IMR-90 (cell line): ENCODE results near the gene NINJ2. TPM values are rescaled to one million over a fixed set of nuclear protein-coding genes. Genes with fewer than 3 reads are reported as not detected.

Experiments used
- ATAC-seq: fragments of 200-7000 bp; cut with Tn5 transposase; 2 replicates; pipeline ENCODE4 v1.9.1; 2020; ENCODE audit warnings: low read depth, mild to moderate bottlenecking, moderate library complexity
- BruUV-seq: library from RNA; stranded (reverse); fragments of 400-500 nt; replicated peaks from 2 replicates; lab custom pipeline; 2021; lab: Mats Ljungman, UMichigan
- CTCF ChIA-PET: fragments of 300-600 bp; formaldehyde crosslinking; extraction: SDS; loops from one replicate; lab custom pipeline; 2021; ENCODE audit warnings: antibody characterized with exemption; lab: Yijun Ruan, JAX
- POLR2A ChIA-PET: fragments of 300-600 bp; sonication (Branson Sonifier 250); formaldehyde crosslinking; loops from one replicate; lab custom pipeline; 2022; ENCODE audit warnings: antibody characterized with exemption; ENCODE audit not compliant: unreplicated experiment; lab: Charles Lee
- DNase-seq: peaks from one replicate; pipeline ENCODE4 v3.0.0; 2013
- H2AFZ ChIP-seq: replicated peaks from 2 replicates; pipeline ENCODE3; 2013; ENCODE audit warnings: low read length, mild to moderate bottlenecking; ENCODE audit not compliant: poor library complexity
- H2AK5ac ChIP-seq: 2 replicates; pipeline ENCODE4 v1.6.1; 2013; ENCODE audit warnings: low read depth, low read length, inconsistent platforms
- H2AK9ac ChIP-seq: replicated peaks from 2 replicates; pipeline ENCODE3; 2013; ENCODE audit warnings: mild to moderate bottlenecking, low read depth, low read length, moderate library complexity; ENCODE audit not compliant: poor library complexity
- H2BK120ac ChIP-seq: 2 replicates; pipeline ENCODE4 v1.6.1; 2013; ENCODE audit warnings: low read depth, low read length, inconsistent platforms
- H2BK15ac ChIP-seq: 3 replicates; pipeline ENCODE4 v1.6.1; 2013; ENCODE audit warnings: low read depth, low read length, inconsistent platforms
- H2BK20ac ChIP-seq: 2 replicates; pipeline ENCODE4 v1.6.1; 2013; ENCODE audit warnings: low read depth, mild to moderate bottlenecking, inconsistent platforms, low read length, moderate library complexity
- H2BK5ac ChIP-seq: 2 replicates; pipeline ENCODE4 v1.6.1; 2013; ENCODE audit warnings: mild to moderate bottlenecking, low read depth, low read length, inconsistent platforms; ENCODE audit not compliant: poor library complexity, severe bottlenecking
- H3K14ac ChIP-seq: replicated peaks from 2 replicates; pipeline ENCODE4 v1.6.1; 2013; ENCODE audit warnings: low read depth, low read length, inconsistent platforms
- H3K18ac ChIP-seq: 2 replicates; pipeline ENCODE4 v1.6.1; 2013; ENCODE audit warnings: low read depth, low read length, control low read depth
- H3K23ac ChIP-seq: 2 replicates; pipeline ENCODE4 v1.6.1; 2013; ENCODE audit warnings: low read depth, low read length, inconsistent platforms
- H3K27ac ChIP-seq: 2 replicates; pipeline ENCODE4 v1.5.1; 2013; ENCODE audit warnings: mild to moderate bottlenecking, control low read depth, low read length; ENCODE audit not compliant: insufficient read depth
- H3K27me3 ChIP-seq: 2 replicates; pipeline ENCODE4 v1.6.1; 2013; ENCODE audit warnings: low read length; ENCODE audit not compliant: control insufficient read depth, insufficient read depth
- H3K36me3 ChIP-seq: 2 replicates; pipeline ENCODE4 v1.6.1; 2013; ENCODE audit warnings: low read length, mixed read lengths; ENCODE audit not compliant: control insufficient read depth, insufficient read depth
- H3K4ac ChIP-seq: 2 replicates; pipeline ENCODE4 v1.6.1; 2013; ENCODE audit warnings: low read depth, low read length, inconsistent platforms
- H3K4me1 ChIP-seq: 2 replicates; pipeline ENCODE4 v1.6.1; 2013; ENCODE audit warnings: low read length, mixed read lengths; ENCODE audit not compliant: control insufficient read depth, insufficient read depth
- H3K4me2 ChIP-seq: 2 replicates; pipeline ENCODE4 v1.6.1; 2013; ENCODE audit warnings: low read depth, mild to moderate bottlenecking, control low read depth, low read length, moderate library complexity
- H3K4me3 ChIP-seq: 2 replicates; pipeline ENCODE4 v1.5.1; 2013; ENCODE audit warnings: low read depth, mild to moderate bottlenecking, control low read depth, low read length, moderate library complexity; ENCODE audit not compliant: insufficient read depth
- H3K56ac ChIP-seq: 2 replicates; pipeline ENCODE4 v1.6.1; 2013; ENCODE audit warnings: low read length, inconsistent platforms; ENCODE audit not compliant: insufficient read depth; ENCODE audit errors: extremely low read depth
- H3K79me1 ChIP-seq, 2 experiments: 2 replicates each; pipeline ENCODE4 v1.6.1; 2013; ENCODE audit warnings: low read length in 2 of 2, inconsistent platforms in 1 of 2, low read depth in 1 of 2
- H3K9ac ChIP-seq: 2 replicates; pipeline ENCODE4 v1.6.1; 2013; ENCODE audit warnings: low read depth, low read length, control low read depth
- H3K9me1 ChIP-seq: 2 replicates; pipeline ENCODE4 v1.6.1; 2013; ENCODE audit warnings: low read length, inconsistent platforms; ENCODE audit not compliant: insufficient read depth
- H3K9me3 ChIP-seq: 2 replicates; pipeline ENCODE4 v1.6.1; 2013; ENCODE audit warnings: low read length; ENCODE audit not compliant: control insufficient read depth, insufficient read depth
- H4K20me1 ChIP-seq: 2 replicates; pipeline ENCODE4 v1.6.1; 2013; ENCODE audit warnings: low read length, inconsistent platforms; ENCODE audit not compliant: insufficient read depth
- H4K5ac ChIP-seq: 2 replicates; pipeline ENCODE4 v1.6.1; 2013; ENCODE audit warnings: mild to moderate bottlenecking, low read depth, low read length, control low read depth
- H4K8ac ChIP-seq, 2 experiments: 2 replicates each; pipeline ENCODE4 v1.6.1; 2013; ENCODE audit warnings: low read depth in 2 of 2, low read length in 2 of 2, control low read depth in 1 of 2, inconsistent platforms in 1 of 2
- H4K91ac ChIP-seq: 2 replicates; pipeline ENCODE4 v1.6.1; 2013; ENCODE audit warnings: low read depth, low read length, inconsistent platforms; ENCODE audit not compliant: insufficient read depth
- BHLHE40 ChIP-seq: fragments of 150-350 bp; IDR thresholded peaks from 2 replicates; pipeline ENCODE4 v1.6.1; 2016; ENCODE audit warnings: mild to moderate bottlenecking, low read depth, low read length
- CEBPB ChIP-seq: IDR thresholded peaks from 2 replicates; pipeline ENCODE4 v1.6.1; 2012; ENCODE audit warnings: low read depth, low read length, improper control_type of control experiment
- CHD1 ChIP-seq: IDR thresholded peaks from 2 replicates; pipeline ENCODE4 v1.6.1; 2012; ENCODE audit warnings: low read depth, low read length, improper control_type of control experiment
- FOS ChIP-seq: fragments of 150-350 bp; IDR thresholded peaks from 2 replicates; pipeline ENCODE4 v1.6.1; 2016; ENCODE audit warnings: low read depth, low read length
- MAFK ChIP-seq: IDR thresholded peaks from 2 replicates; pipeline ENCODE4 v1.6.1; 2012; ENCODE audit warnings: low read depth, low read length, improper control_type of control experiment
- MAZ ChIP-seq: IDR thresholded peaks from 2 replicates; pipeline ENCODE4 v1.6.1; 2012; ENCODE audit warnings: low read depth, mild to moderate bottlenecking, low read length, improper control_type of control experiment, moderate library complexity, borderline replicate concordance
- MXI1 ChIP-seq: IDR thresholded peaks from 2 replicates; pipeline ENCODE4 v1.6.1; 2012; ENCODE audit warnings: low read depth, mild to moderate bottlenecking, low read length, moderate library complexity, borderline replicate concordance
- NFE2L2 ChIP-seq: fragments of 150-350 bp; IDR thresholded peaks from 2 replicates; pipeline ENCODE4 v1.6.1; 2016; ENCODE audit warnings: low read depth, mild to moderate bottlenecking, low read length
- POLR2A ChIP-seq: IDR thresholded peaks from 2 replicates; pipeline ENCODE4 v1.6.1; 2012; ENCODE audit warnings: mild to moderate bottlenecking, low read depth, low read length
- RAD21 ChIP-seq: IDR thresholded peaks from 2 replicates; pipeline ENCODE4 v1.6.1; 2012; ENCODE audit warnings: low read length, improper control_type of control experiment
- RCOR1 ChIP-seq: IDR thresholded peaks from 2 replicates; pipeline ENCODE4 v1.6.1; 2012; ENCODE audit warnings: mild to moderate bottlenecking, low read length, improper control_type of control experiment; ENCODE audit not compliant: insufficient replicate concordance
- RFX5 ChIP-seq: IDR thresholded peaks from 2 replicates; pipeline ENCODE4 v1.8.0; 2012; ENCODE audit warnings: low read depth, mild to moderate bottlenecking, low read length, moderate library complexity
- SMC3 ChIP-seq: fragments of 150-350 bp; IDR thresholded peaks from 2 replicates; pipeline ENCODE4 v1.6.1; 2016; ENCODE audit warnings: low read depth, mild to moderate bottlenecking, antibody characterized with exemption, low read length, moderate library complexity
- USF2 ChIP-seq: fragments of 150-350 bp; IDR thresholded peaks from 2 replicates; pipeline ENCODE4 v1.6.1; 2017; ENCODE audit warnings: mild to moderate bottlenecking, antibody characterized with exemption, low read length, low read depth
- WGBS, 2 experiments: methylation state at CpG; one replicate each; pipeline versions ENCODE4 v1.1.5 to v1.1.7; 2013; ENCODE audit warnings: missing lambda C conversion rate in 2 of 2; ENCODE audit not compliant: insufficient read length in 1 of 2; ENCODE audit errors: extremely low coverage in 2 of 2; 5-methylcytosine and 5-hydroxymethylcytosine counted together
- dilution Hi-C: fragments of 300-500 bp; cut with HindIII; formaldehyde crosslinking; loops from one replicate; pipeline ENCODE4 v1.14.3; 2018; ENCODE audit warnings: low sequenced_read_pairs; ENCODE audit not compliant: unreplicated experiment
- in situ Hi-C: fragments of 300-500 bp; cut with MboI; formaldehyde crosslinking; loops from 3 replicates; pipeline ENCODE4 v1.14.3; 2019; ENCODE audit warnings: low sequenced_read_pairs, inconsistent platforms, mixed read lengths
- intact Hi-C: fragments of 100-400 bp; cut with micrococcal nuclease; formaldehyde crosslinking; loops from 2 replicates; pipeline ENCODE4 v1.10.0; 2022
- polyA plus RNA-seq, 3 experiments: library from polyadenylated mRNA; depleted of rRNA; stranded (reverse); fragments of >200 nt; gene quantifications; 2 replicates each; pipeline ENCODE4 v1.2.3, GENCODE V29; 2012; ENCODE audit warnings: low replicate concordance in 1 of 3
- total RNA-seq: library from RNA; depleted of rRNA; stranded (reverse); fragments of >200 nt; gene quantifications from 2 replicates; pipeline ENCODE4 v1.2.3, GENCODE V29; 2012
- TF ChIP-seq, protein P1 (sequence below): conservative IDR thresholded peaks from 2 replicates; pipeline ENCODE4 v1.5.1; 2012; ENCODE audit warnings: mild to moderate bottlenecking, low read depth, low read length, improper control_type of control experiment
- TF ChIP-seq, protein P2 (sequence below): fragments of 150-350 bp; IDR thresholded peaks from 2 replicates; pipeline ENCODE4 v1.6.1; 2016; ENCODE audit warnings: low read depth, mild to moderate bottlenecking, low read length, moderate library complexity, borderline replicate concordance

The NINJ2 gene
- total and polyA plus RNA-seq, 2 of the 4 experiments (the other 2 are of a cell fraction): not detected

GRCh38 chr12:627285-627684 is 36.0 kb downstream of the NINJ2 start:
- Histone ChIP-seq H3K18ac (no peak overlapping the region), H3K9ac (no peak overlapping the region), H3K23ac (no peak overlapping the region), H4K20me1 (peaks cover 2% of the 10 kb centered on the region; the same call in 1 of the 2 replicates), H3K79me1 (no peaks in the 10 kb centered on the region), H2AK9ac (no peak overlapping the region), H3K14ac (no peak overlapping the region), H3K4me1 (peaks cover 4% of the 10 kb centered on the region), H3K36me3 (no peaks in the 10 kb centered on the region), H3K27ac (no peak overlapping the region), H4K5ac (no peak overlapping the region), H2BK15ac (no peak overlapping the region), H3K4me3 (no peak overlapping the region), H2AFZ (no peak overlapping the region), H3K56ac (no peak overlapping the region), H3K27me3 (peaks cover 11% of the 10 kb centered on the region), H3K9me3 (no peaks in the 10 kb centered on the region), H3K4me2 (no peak overlapping the region), H2BK5ac (no peak overlapping the region), H2BK120ac (no peak overlapping the region), H4K91ac (no peak overlapping the region), H2AK5ac (no peak overlapping the region), H3K9me1 (peaks cover 2% of the 10 kb centered on the region; the same call in 1 of the 2 replicates), H3K4ac (no peak overlapping the region), H2BK20ac (no peak overlapping the region), H4K8ac (no peak overlapping the region)
- ATAC-seq: no peak
- BruUV-seq: no TSS peak
- no peak for DNase-seq
- dilution Hi-C loops (no loop called here), in situ Hi-C loops (no loop called here), intact Hi-C loops (no loop called here)
- TF ChIP-seq, protein P1, sequence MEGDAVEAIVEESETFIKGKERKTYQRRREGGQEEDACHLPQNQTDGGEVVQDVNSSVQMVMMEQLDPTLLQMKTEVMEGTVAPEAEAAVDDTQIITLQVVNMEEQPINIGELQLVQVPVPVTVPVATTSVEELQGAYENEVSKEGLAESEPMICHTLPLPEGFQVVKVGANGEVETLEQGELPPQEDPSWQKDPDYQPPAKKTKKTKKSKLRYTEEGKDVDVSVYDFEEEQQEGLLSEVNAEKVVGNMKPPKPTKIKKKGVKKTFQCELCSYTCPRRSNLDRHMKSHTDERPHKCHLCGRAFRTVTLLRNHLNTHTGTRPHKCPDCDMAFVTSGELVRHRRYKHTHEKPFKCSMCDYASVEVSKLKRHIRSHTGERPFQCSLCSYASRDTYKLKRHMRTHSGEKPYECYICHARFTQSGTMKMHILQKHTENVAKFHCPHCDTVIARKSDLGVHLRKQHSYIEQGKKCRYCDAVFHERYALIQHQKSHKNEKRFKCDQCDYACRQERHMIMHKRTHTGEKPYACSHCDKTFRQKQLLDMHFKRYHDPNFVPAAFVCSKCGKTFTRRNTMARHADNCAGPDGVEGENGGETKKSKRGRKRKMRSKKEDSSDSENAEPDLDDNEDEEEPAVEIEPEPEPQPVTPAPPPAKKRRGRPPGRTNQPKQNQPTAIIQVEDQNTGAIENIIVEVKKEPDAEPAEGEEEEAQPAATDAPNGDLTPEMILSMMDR: no peak
- TF ChIP-seq MAFK: no peak
- TF ChIP-seq RFX5: no peak
- no peak for TF ChIP-seq CEBPB
- no peak for TF ChIP-seq MAZ
- TF ChIP-seq RCOR1: no peak
- TF ChIP-seq, protein P2, sequence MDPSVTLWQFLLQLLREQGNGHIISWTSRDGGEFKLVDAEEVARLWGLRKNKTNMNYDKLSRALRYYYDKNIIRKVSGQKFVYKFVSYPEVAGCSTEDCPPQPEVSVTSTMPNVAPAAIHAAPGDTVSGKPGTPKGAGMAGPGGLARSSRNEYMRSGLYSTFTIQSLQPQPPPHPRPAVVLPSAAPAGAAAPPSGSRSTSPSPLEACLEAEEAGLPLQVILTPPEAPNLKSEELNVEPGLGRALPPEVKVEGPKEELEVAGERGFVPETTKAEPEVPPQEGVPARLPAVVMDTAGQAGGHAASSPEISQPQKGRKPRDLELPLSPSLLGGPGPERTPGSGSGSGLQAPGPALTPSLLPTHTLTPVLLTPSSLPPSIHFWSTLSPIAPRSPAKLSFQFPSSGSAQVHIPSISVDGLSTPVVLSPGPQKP: no peak
- no peak for TF ChIP-seq MXI1
- no peak for TF ChIP-seq FOS
- no peak for TF ChIP-seq NFE2L2
- TF ChIP-seq BHLHE40: no peak
- no peak for TF ChIP-seq POLR2A
- no peak for TF ChIP-seq SMC3
- no peak for TF ChIP-seq RAD21
- no peak for TF ChIP-seq CHD1
- no peak for TF ChIP-seq USF2
- POLR2A ChIA-PET: no interaction called here
- 70% methylated on average over 2 of the region's 4 CpGs; no CpG with 5 or more reads in 1 of the 2 experiments for WGBS, 2 experiments
- CTCF ChIA-PET: no interaction called here
